Adrenal gland (tissue), 5 donors: ENCODE results near the gene PACSIN2.

Source experiments
- CTCF ChIP-seq, 6 experiments: fragments of 450-650 bp in 4 of 6; fragments of 200-600 bp in 2 of 6; sonication (generic) in 1 of 6; IDR thresholded peaks; 1 replicate in 5 of 6; 2 replicates in 1 of 6; pipeline versions ENCODE4 v1.5.1 to v1.8.0; 2016 to 2021; ENCODE audit warnings: antibody characterized with exemption in 6 of 6, mild to moderate bottlenecking in 2 of 6, moderate library complexity in 1 of 6
- POLR2A ChIP-seq, 2 donors: fragments of 450-650 bp; IDR thresholded peaks; one replicate each; pipeline ENCODE4 v1.6.1; 2017; ENCODE audit warnings: antibody characterized with exemption in 2 of 2, mild to moderate bottlenecking in 2 of 2, moderate library complexity in 1 of 2
- donor health status: DM: no; HTN: no; CAD: no.

- TF ChIP-seq CTCF (IDR thresholded peaks at IDR 0.05): no peak
- peak in 1 of 2 donors; percentile 25 for TF ChIP-seq POLR2A (IDR thresholded peaks at IDR 0.05)
Observed at GRCh38 chr22:43001271-43002201, 13.4 kb downstream of the PACSIN2 start.
